ENCODE results near the gene DDX20. TPM values are rescaled to one million over a fixed set of nuclear protein-coding genes. Genes with fewer than 3 reads are reported as not detected.

Gene DDX20
- 10 to 100 TPM; 14.1 to 28.0 (median 25.9) TPM for total RNA-seq

- H3K9me3 ChIP-seq, result no peaks in the 10 kb centered on the region
- intact Hi-C loops (cut with DNase I; ENCODE audit: low total_unique reads), result loop anchor here (2.0 to 5.0 kb wide), 3 partner anchors 47 to 538 kb away; no protein-coding TSS in a partner anchor
Measured at GRCh38 chr1:111755331-111756123, at the start of gene DDX20. TSS of gene DDX20 (plus strand) at chr1:111755901. CDS start at chr1:111755925, 24 bp downstream.

GRCh38 chr1:111706921-111707320 lies 48.8 kb upstream of the DDX20 start:
- TF ChIP-seq CTCF (IDR thresholded peaks at IDR 0.05), result no peak
- no peaks in the 10 kb centered on the region for H3K36me3 ChIP-seq

More at GRCh38 chr1:111755331-111756123, at the start of gene DDX20:
- peak; percentile 88 to 92 for DNase-seq (ENCODE audit: low spot score in 2 of 2)
- Histone ChIP-seq H3K27me3 (no peaks in the 10 kb centered on the region), H3K4me3 (peak within 1 kb of the TSS; percentile 59 to 85 (median 83)), H3K36me3 (peaks cover 1% of the 10 kb centered on the region), H3K27ac (peak within 1 kb of the TSS; percentile 94 to 96), H3K4me1 (peaks cover 0 to 11% of the 10 kb centered on the region in 2 donors)
- TF ChIP-seq POLR2A (IDR thresholded peaks at IDR 0.05), result no peak
- peak; percentile 73 to 85 (median 78) for TF ChIP-seq POLR2AphosphoS5 (IDR thresholded peaks at IDR 0.05)
- TF ChIP-seq CTCF (IDR thresholded peaks at IDR 0.05), result peak; percentile 86 to 95 (median 89)

GRCh38 chr1:111707906-111708305 lies 47.8 kb upstream of the DDX20 start:
- H3K27ac ChIP-seq, result no peak overlapping the region
- TF ChIP-seq POLR2AphosphoS5 (IDR thresholded peaks at IDR 0.05) (no peak), POLR2A (IDR thresholded peaks at IDR 0.05) (no peak), CTCF (IDR thresholded peaks at IDR 0.05) (no peak)
- H3K36me3 ChIP-seq, result no peaks in the 10 kb centered on the region
- H3K9me3 ChIP-seq, result no peaks in the 10 kb centered on the region
- no peak overlapping the region for H3K4me3 ChIP-seq
- no peaks in the 10 kb centered on the region for H3K4me1 ChIP-seq
- no peak for DNase-seq (ENCODE audit: low spot score in 2 of 2)
- H3K27me3 ChIP-seq, result no peaks in the 10 kb centered on the region
- intact Hi-C loops (cut with DNase I; ENCODE audit: low total_unique reads), result loop anchor here (2.0 kb wide), 1 partner anchor 47 kb away; the partner anchor contains the start of gene DDX20

More at GRCh38 chr1:111706921-111707320, 48.8 kb upstream of the DDX20 start:
- intact Hi-C loops (cut with DNase I; ENCODE audit: low total_unique reads), result no loop called here
- no peaks in the 10 kb centered on the region for H3K27me3 ChIP-seq
- no peaks in the 10 kb centered on the region for H3K9me3 ChIP-seq
- no peaks in the 10 kb centered on the region for H3K4me1 ChIP-seq
- no peak for DNase-seq (ENCODE audit: low spot score in 2 of 2)
- no peak overlapping the region for H3K27ac ChIP-seq
- H3K4me3 ChIP-seq, result no peak overlapping the region

- no peak for DNase-seq (ENCODE audit: low spot score in 2 of 2)
- TF ChIP-seq POLR2AphosphoS5 (IDR thresholded peaks at IDR 0.05), result no peak
- TF ChIP-seq CTCF (IDR thresholded peaks at IDR 0.05), result no peak
- TF ChIP-seq POLR2A (IDR thresholded peaks at IDR 0.05), result no peak
- no peaks in the 10 kb centered on the region for H3K4me1 ChIP-seq
- H3K4me3 ChIP-seq, result no peak overlapping the region
- H3K27ac ChIP-seq, result no peak overlapping the region
- no peaks in the 10 kb centered on the region for H3K27me3 ChIP-seq
- H3K36me3 ChIP-seq, result no peaks in the 10 kb centered on the region
- H3K9me3 ChIP-seq, result no peaks in the 10 kb centered on the region
- intact Hi-C loops (cut with DNase I; ENCODE audit: low total_unique reads), result loop anchor here (2.0 kb wide), 1 partner anchor 45 kb away; the partner anchor contains the start of gene DDX20
Measured at GRCh38 chr1:111709986-111710385, 45.7 kb upstream of the DDX20 start.

- TF ChIP-seq CTCF (IDR thresholded peaks at IDR 0.05) (no peak), POLR2AphosphoS5 (IDR thresholded peaks at IDR 0.05) (no peak), POLR2A (IDR thresholded peaks at IDR 0.05) (no peak)
- H3K4me1 ChIP-seq, result no peaks in the 10 kb centered on the region
- H3K36me3 ChIP-seq, result no peaks in the 10 kb centered on the region
- no peak overlapping the region for H3K27ac ChIP-seq
- intact Hi-C loops (cut with DNase I; ENCODE audit: low total_unique reads), result no loop called here
- H3K9me3 ChIP-seq, result no peaks in the 10 kb centered on the region
- H3K4me3 ChIP-seq, result no peak overlapping the region
- no peak for DNase-seq (ENCODE audit: low spot score in 2 of 2)
- no peaks in the 10 kb centered on the region for H3K27me3 ChIP-seq
Measured at GRCh38 chr1:111716333-111716732, 39.4 kb upstream of the DDX20 start.
